Liver (tissue), 9 donors: ENCODE results near the gene SNX10. TPM values are rescaled to one million over a fixed set of nuclear protein-coding genes. Genes with fewer than 3 reads are reported as not detected.

ENCODE experiments used
- DNase-seq: peaks from one replicate; pipeline ENCODE4 v3.0.0-alpha.2; 2017; ENCODE audit warnings: low spot score
- H3K27ac ChIP-seq, 2 donors: one replicate each; pipeline ENCODE4 v1.7.0; 2013; ENCODE audit warnings: inconsistent platforms in 2 of 2, low read length in 2 of 2, control low read depth in 1 of 2, low read depth in 1 of 2, mild to moderate bottlenecking in 1 of 2
- H3K27me3 ChIP-seq, 4 donors: one replicate each; pipeline versions ENCODE4 v1.6.1 to v1.7.0; 2013; ENCODE audit warnings: low read length in 3 of 4, inconsistent platforms in 1 of 4, mild to moderate bottlenecking in 1 of 4, moderate library complexity in 1 of 4; ENCODE audit not compliant: control insufficient read depth in 4 of 4, insufficient read depth in 4 of 4
- H3K36me3 ChIP-seq, 4 donors: one replicate each; pipeline versions ENCODE4 v1.6.1 to v1.7.0; 2013; ENCODE audit warnings: low read length in 3 of 4, mild to moderate bottlenecking in 3 of 4, low read depth in 1 of 4, moderate library complexity in 1 of 4; ENCODE audit not compliant: control insufficient read depth in 4 of 4, insufficient read depth in 3 of 4
- H3K4me1 ChIP-seq, 4 donors: one replicate each; pipeline versions ENCODE4 v1.6.1 to v1.7.0; 2013; ENCODE audit warnings: low read length in 3 of 4, mild to moderate bottlenecking in 3 of 4, moderate library complexity in 1 of 4; ENCODE audit not compliant: control insufficient read depth in 4 of 4, insufficient read depth in 4 of 4
- H3K4me3 ChIP-seq, 3 donors: one replicate each; pipeline versions ENCODE4 v1.6.1 to v1.7.0; 2013; ENCODE audit warnings: low read length in 3 of 3, control low read depth in 1 of 3, low read depth in 1 of 3, mild to moderate bottlenecking in 1 of 3
- H3K9ac ChIP-seq, 2 donors: one replicate each; pipeline ENCODE4 v1.7.0; 2013; ENCODE audit warnings: low read length in 2 of 2, mild to moderate bottlenecking in 2 of 2, moderate library complexity in 2 of 2, control low read depth in 1 of 2, low read depth in 1 of 2
- H3K9me3 ChIP-seq, 4 donors: one replicate each; pipeline versions ENCODE4 v1.6.1 to v1.7.0; 2013; ENCODE audit warnings: low read length in 3 of 4; ENCODE audit not compliant: control insufficient read depth in 4 of 4
- EGR1 ChIP-seq, 2 donors: IDR thresholded peaks; 2 replicates each; pipeline ENCODE4 v1.6.1; 2016 to 2018; ENCODE audit warnings: antibody characterized with exemption in 2 of 2, low read depth in 2 of 2
- FOXA1 ChIP-seq: IDR thresholded peaks from 2 replicates; pipeline ENCODE4 v1.6.1; 2016; ENCODE audit warnings: antibody characterized with exemption
- FOXA2 ChIP-seq: IDR thresholded peaks from 2 replicates; pipeline ENCODE4 v1.6.1; 2016; ENCODE audit warnings: antibody characterized with exemption
- GABPA ChIP-seq, 2 donors: IDR thresholded peaks in 1 of 2; conservative IDR thresholded peaks in 1 of 2; 2 replicates each; pipeline ENCODE4 v1.6.1; 2016; ENCODE audit warnings: antibody characterized with exemption in 2 of 2, mild to moderate bottlenecking in 1 of 2, moderate library complexity in 1 of 2
- HNF4A ChIP-seq, 2 donors: conservative IDR thresholded peaks; 2 replicates each; pipeline ENCODE4 v1.6.1; 2016; ENCODE audit warnings: antibody characterized with exemption in 2 of 2, mild to moderate bottlenecking in 2 of 2
- HNF4G ChIP-seq: IDR thresholded peaks from 2 replicates; pipeline ENCODE4 v1.6.1; 2016; ENCODE audit warnings: antibody characterized with exemption
- JUND ChIP-seq, 2 donors: IDR thresholded peaks; 2 replicates each; pipeline ENCODE4 v1.6.1; 2016; ENCODE audit warnings: antibody characterized with exemption in 2 of 2
- NR2F2 ChIP-seq: IDR thresholded peaks from 2 replicates; pipeline ENCODE4 v1.6.1; 2016; ENCODE audit warnings: antibody characterized with exemption
- RAD21 ChIP-seq, 2 donors: IDR thresholded peaks; 2 replicates each; pipeline ENCODE4 v1.6.1; 2016; ENCODE audit warnings: antibody characterized with exemption in 2 of 2, mild to moderate bottlenecking in 2 of 2
- RXRA ChIP-seq, 2 donors: IDR thresholded peaks; 2 replicates each; pipeline ENCODE4 v1.6.1; 2017 to 2018; ENCODE audit warnings: antibody characterized with exemption in 2 of 2, mild to moderate bottlenecking in 1 of 2
- SP1 ChIP-seq: IDR thresholded peaks from 2 replicates; pipeline ENCODE4 v1.6.1; 2018; ENCODE audit warnings: antibody characterized with exemption, mild to moderate bottlenecking
- TAF1 ChIP-seq: conservative IDR thresholded peaks from 2 replicates; pipeline ENCODE4 v1.6.1; 2016; ENCODE audit warnings: antibody characterized with exemption, mild to moderate bottlenecking
- YY1 ChIP-seq: IDR thresholded peaks from 2 replicates; pipeline ENCODE4 v1.6.1; 2016; ENCODE audit warnings: antibody characterized with exemption, mild to moderate bottlenecking
- WGBS: extraction: QIAGEN DNeasy Blood & Tissue Kit; methylation state at CpG from one replicate; pipeline ENCODE4 v1.1.7; 2013; 5-methylcytosine and 5-hydroxymethylcytosine counted together
- polyA plus RNA-seq, 2 donors: library from polyadenylated mRNA; stranded (reverse) in 1 of 2; unstranded in 1 of 2; fragments of 200-250 nt in 1 of 2; fragments of >200 nt in 1 of 2; fragmentation: Nextera tagmentation in 1 of 2; extraction: Ambion mirVana in 1 of 2; gene quantifications; one replicate each; pipeline versions ENCODE4 v1.2.1 to v1.2.3, GENCODE V29; 2013 to 2015
- total RNA-seq, 2 donors: library from RNA; depleted of rRNA; stranded (reverse); fragments of >200 nt; gene quantifications; one replicate each; pipeline ENCODE4 v1.2.3, GENCODE V29; 2014
- TF ChIP-seq, protein P1 (sequence below): IDR thresholded peaks from 2 replicates; pipeline ENCODE4 v1.6.1; 2016; ENCODE audit warnings: antibody characterized with exemption
- TF ChIP-seq, protein P2 (sequence below): IDR thresholded peaks from 2 replicates; pipeline ENCODE4 v1.6.1; 2016; ENCODE audit warnings: antibody characterized with exemption
- TF ChIP-seq, protein P3 (sequence below): IDR thresholded peaks from 2 replicates; pipeline ENCODE4 v1.6.1; 2016; ENCODE audit warnings: antibody characterized with exemption
- TF ChIP-seq, protein P4 (sequence below): fragments of 150-350 bp; IDR thresholded peaks from 2 replicates; pipeline ENCODE4 v1.5.1; 2017; ENCODE audit warnings: improper control_type of control experiment, low read depth, low read length; ENCODE audit not compliant: missing input control
- TF ChIP-seq, protein P5 (sequence below): IDR thresholded peaks from 2 replicates; pipeline ENCODE4 v1.6.1; 2016; ENCODE audit warnings: antibody characterized with exemption, mild to moderate bottlenecking
- donor health status: healthy.
- donor health status: healthy.
- donor health status: healthy.
- donor health status: healthy.
- donor health status: healthy.

The SNX10 gene
- total and polyA plus RNA-seq, 4 donors = 5.9 to 15.9 (median 12.8) TPM

DNA sequence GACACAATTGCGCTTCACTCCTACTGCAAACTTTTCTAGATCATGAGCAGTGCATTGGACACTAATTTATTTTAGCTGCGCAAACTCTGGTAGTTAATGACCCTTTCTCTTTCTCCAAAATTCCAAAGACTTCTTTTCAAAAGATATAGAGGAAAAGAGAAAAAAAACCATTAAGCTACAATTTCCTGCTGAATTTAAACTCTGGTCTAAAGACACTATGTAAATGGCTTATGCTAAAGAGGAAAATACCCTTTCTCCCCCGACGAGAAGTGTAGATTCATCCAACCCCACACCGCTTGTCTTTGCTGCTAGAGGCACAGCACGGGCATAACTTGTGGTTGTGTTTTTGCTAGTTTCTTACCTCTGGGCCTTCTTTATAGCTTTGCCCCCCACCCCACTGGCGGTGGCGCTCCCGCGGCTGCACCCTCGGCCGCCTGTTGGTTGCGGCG, 84.1 kb downstream of the SNX10 start:
- no peaks in the 10 kb centered on the region for H3K36me3 ChIP-seq
- peaks cover 7 to 30% (median 18%) of the 10 kb centered on the region in 4 donors for H3K4me1 ChIP-seq
- TF ChIP-seq NR2F2 (no peak), RAD21 (IDR thresholded peaks at IDR 0.05) (no peak), JUND (IDR thresholded peaks at IDR 0.05) (no peak), FOXA2 (no peak), HNF4A (conservative IDR thresholded peaks at IDR 0.05) (no peak), EGR1 (IDR thresholded peaks at IDR 0.05; ENCODE audit: low read depth in 2 of 2) (no peak), TAF1 (no peak), GABPA (IDR thresholded peaks at IDR 0.05 in 1 of 2, conservative IDR thresholded peaks at IDR 0.05 in 1 of 2) (no peak), HNF4G (no peak)
- TF ChIP-seq, protein P1, sequence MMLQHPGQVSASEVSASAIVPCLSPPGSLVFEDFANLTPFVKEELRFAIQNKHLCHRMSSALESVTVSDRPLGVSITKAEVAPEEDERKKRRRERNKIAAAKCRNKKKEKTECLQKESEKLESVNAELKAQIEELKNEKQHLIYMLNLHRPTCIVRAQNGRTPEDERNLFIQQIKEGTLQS = no peak
- TF ChIP-seq, protein P2, sequence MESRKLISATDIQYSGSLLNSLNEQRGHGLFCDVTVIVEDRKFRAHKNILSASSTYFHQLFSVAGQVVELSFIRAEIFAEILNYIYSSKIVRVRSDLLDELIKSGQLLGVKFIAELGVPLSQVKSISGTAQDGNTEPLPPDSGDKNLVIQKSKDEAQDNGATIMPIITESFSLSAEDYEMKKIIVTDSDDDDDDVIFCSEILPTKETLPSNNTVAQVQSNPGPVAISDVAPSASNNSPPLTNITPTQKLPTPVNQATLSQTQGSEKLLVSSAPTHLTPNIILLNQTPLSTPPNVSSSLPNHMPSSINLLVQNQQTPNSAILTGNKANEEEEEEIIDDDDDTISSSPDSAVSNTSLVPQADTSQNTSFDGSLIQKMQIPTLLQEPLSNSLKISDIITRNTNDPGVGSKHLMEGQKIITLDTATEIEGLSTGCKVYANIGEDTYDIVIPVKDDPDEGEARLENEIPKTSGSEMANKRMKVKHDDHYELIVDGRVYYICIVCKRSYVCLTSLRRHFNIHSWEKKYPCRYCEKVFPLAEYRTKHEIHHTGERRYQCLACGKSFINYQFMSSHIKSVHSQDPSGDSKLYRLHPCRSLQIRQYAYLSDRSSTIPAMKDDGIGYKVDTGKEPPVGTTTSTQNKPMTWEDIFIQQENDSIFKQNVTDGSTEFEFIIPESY = no peak
- no peak for DNase-seq
- no peaks in the 10 kb centered on the region for H3K27me3 ChIP-seq
- peak overlapping the region in 2 of 3 donors; percentile 47 to 74 for H3K4me3 ChIP-seq
- WGBS = 13% methylated on average over 14 of the region's 14 CpGs
- H3K9ac ChIP-seq = peak overlapping the region in 1 of 2 donors; percentile 53
- H3K27ac ChIP-seq = peak overlapping the region in 1 of 2 donors; percentile 63
- no peaks in the 10 kb centered on the region for H3K9me3 ChIP-seq

DNA sequence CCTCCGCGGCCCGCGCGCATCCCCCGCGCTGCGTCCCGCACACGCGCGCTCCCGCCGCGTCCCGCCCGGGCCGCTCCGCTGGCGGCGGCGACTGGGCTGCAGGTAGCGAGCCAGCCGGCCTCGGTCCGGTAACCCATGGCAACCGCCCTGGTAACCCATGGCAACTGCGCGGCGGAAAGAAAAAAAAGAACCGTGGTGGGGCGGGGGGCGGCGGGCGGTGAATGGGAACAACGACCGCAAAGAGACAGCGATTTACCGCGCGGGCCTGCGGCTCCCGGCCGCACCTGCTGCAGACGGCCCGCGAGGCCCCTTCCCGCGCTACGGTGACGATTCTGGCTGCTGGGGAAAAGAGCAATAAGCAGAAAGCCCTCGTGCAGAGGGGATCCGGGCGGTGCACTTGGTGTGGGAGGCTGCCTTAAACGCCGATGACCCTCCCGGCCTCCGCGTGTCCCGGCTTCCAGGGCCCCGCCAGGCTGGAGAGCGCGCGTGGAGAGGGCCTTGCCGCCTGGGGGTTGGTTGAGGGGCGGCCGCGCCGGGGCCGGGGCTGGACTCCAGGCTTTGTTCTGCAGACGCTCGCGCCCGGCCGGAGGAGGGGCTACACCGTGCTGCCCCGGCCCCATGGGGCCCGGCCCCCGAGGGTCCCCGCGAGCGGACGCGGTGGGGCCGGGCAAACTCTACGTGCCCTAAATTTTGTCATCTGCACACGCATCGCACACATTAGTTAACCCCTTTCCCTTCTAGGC, 84.7 kb downstream of the SNX10 start:
- H3K36me3 ChIP-seq = no peaks in the 10 kb centered on the region
- H3K4me1 ChIP-seq = peaks cover 7 to 30% (median 18%) of the 10 kb centered on the region in 4 donors
- peak overlapping the region; percentile 47 to 74 (median 58) for H3K4me3 ChIP-seq
- DNase-seq = peak; percentile 66
- no peaks in the 10 kb centered on the region for H3K27me3 ChIP-seq
- no peak for TF ChIP-seq SP1
- TF ChIP-seq, protein P3, sequence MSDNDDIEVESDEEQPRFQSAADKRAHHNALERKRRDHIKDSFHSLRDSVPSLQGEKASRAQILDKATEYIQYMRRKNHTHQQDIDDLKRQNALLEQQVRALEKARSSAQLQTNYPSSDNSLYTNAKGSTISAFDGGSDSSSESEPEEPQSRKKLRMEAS = no peak
- no peak for TF ChIP-seq NR2F2
- no peak for TF ChIP-seq RAD21 (IDR thresholded peaks at IDR 0.05)
- TF ChIP-seq HNF4G = no peak
- no peak for TF ChIP-seq TAF1
- no peak for TF ChIP-seq GABPA (IDR thresholded peaks at IDR 0.05 in 1 of 2, conservative IDR thresholded peaks at IDR 0.05 in 1 of 2)
- TF ChIP-seq, protein P2 = no peak
- no peak for TF ChIP-seq EGR1 (IDR thresholded peaks at IDR 0.05; ENCODE audit: low read depth in 2 of 2)
- TF ChIP-seq JUND (IDR thresholded peaks at IDR 0.05) = no peak
- no peak for TF ChIP-seq RXRA (IDR thresholded peaks at IDR 0.05)
- TF ChIP-seq, protein P4, sequence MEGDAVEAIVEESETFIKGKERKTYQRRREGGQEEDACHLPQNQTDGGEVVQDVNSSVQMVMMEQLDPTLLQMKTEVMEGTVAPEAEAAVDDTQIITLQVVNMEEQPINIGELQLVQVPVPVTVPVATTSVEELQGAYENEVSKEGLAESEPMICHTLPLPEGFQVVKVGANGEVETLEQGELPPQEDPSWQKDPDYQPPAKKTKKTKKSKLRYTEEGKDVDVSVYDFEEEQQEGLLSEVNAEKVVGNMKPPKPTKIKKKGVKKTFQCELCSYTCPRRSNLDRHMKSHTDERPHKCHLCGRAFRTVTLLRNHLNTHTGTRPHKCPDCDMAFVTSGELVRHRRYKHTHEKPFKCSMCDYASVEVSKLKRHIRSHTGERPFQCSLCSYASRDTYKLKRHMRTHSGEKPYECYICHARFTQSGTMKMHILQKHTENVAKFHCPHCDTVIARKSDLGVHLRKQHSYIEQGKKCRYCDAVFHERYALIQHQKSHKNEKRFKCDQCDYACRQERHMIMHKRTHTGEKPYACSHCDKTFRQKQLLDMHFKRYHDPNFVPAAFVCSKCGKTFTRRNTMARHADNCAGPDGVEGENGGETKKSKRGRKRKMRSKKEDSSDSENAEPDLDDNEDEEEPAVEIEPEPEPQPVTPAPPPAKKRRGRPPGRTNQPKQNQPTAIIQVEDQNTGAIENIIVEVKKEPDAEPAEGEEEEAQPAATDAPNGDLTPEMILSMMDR = no peak
- TF ChIP-seq, protein P5, sequence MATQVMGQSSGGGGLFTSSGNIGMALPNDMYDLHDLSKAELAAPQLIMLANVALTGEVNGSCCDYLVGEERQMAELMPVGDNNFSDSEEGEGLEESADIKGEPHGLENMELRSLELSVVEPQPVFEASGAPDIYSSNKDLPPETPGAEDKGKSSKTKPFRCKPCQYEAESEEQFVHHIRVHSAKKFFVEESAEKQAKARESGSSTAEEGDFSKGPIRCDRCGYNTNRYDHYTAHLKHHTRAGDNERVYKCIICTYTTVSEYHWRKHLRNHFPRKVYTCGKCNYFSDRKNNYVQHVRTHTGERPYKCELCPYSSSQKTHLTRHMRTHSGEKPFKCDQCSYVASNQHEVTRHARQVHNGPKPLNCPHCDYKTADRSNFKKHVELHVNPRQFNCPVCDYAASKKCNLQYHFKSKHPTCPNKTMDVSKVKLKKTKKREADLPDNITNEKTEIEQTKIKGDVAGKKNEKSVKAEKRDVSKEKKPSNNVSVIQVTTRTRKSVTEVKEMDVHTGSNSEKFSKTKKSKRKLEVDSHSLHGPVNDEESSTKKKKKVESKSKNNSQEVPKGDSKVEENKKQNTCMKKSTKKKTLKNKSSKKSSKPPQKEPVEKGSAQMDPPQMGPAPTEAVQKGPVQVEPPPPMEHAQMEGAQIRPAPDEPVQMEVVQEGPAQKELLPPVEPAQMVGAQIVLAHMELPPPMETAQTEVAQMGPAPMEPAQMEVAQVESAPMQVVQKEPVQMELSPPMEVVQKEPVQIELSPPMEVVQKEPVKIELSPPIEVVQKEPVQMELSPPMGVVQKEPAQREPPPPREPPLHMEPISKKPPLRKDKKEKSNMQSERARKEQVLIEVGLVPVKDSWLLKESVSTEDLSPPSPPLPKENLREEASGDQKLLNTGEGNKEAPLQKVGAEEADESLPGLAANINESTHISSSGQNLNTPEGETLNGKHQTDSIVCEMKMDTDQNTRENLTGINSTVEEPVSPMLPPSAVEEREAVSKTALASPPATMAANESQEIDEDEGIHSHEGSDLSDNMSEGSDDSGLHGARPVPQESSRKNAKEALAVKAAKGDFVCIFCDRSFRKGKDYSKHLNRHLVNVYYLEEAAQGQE = no peak
- no peak for TF ChIP-seq FOXA2
- TF ChIP-seq, protein P1 = no peak
- no peak for TF ChIP-seq FOXA1
- TF ChIP-seq HNF4A (conservative IDR thresholded peaks at IDR 0.05) = no peak
- no peak for TF ChIP-seq YY1
- no peaks in the 10 kb centered on the region for H3K9me3 ChIP-seq
- 4% methylated on average over 88 of the region's 88 CpGs for WGBS
- H3K27ac ChIP-seq = peak overlapping the region; percentile 33 to 63
- no peak overlapping the region for H3K9ac ChIP-seq
